Activated CD8-positive, alpha-beta T cell treated with anti-CD3 and anti-CD28 coated beads for 36 hours (primary cell): Measurements from ENCODE around the gene MYO1C. TPM values are rescaled to one million over a fixed set of nuclear protein-coding genes. Genes with fewer than 3 reads are reported as not detected.

Experiments
- ATAC-seq: fragments of 200-7000 bp; cut with Tn5 transposase; one replicate; pipeline ENCODE4 v1.10.0; 2021; ENCODE audit warnings: mild to moderate bottlenecking, moderate library complexity
- CTCF ChIA-PET: fragments of 350-600 bp; sonication (Branson Sonifier 250); formaldehyde crosslinking; loops from one replicate; lab custom pipeline; 2021; ENCODE audit warnings: antibody characterized with exemption; lab: Charles Lee
- POLR2A ChIA-PET: fragments of 350-600 bp; sonication (Branson Sonifier 250); formaldehyde crosslinking; loops from one replicate; lab custom pipeline; 2021; ENCODE audit warnings: antibody characterized with exemption; lab: Charles Lee
- DNase-seq: peaks from one replicate; pipeline ENCODE4 v3.0.0-alpha.2; 2020
- H3K27ac Mint-ChIP-seq: one replicate; pipeline ENCODE4 v1.8.0; 2021; ENCODE audit warnings: mild to moderate bottlenecking, mixed read lengths
- H3K27me3 Mint-ChIP-seq: one replicate; pipeline ENCODE4 v1.8.0; 2021; ENCODE audit warnings: mixed read lengths
- H3K36me3 Mint-ChIP-seq: one replicate; pipeline ENCODE4 v1.8.0; 2021; ENCODE audit warnings: low read depth, mixed read lengths
- H3K4me1 Mint-ChIP-seq: one replicate; pipeline ENCODE4 v1.8.0; 2021; ENCODE audit warnings: low read depth, mixed read lengths
- H3K4me3 Mint-ChIP-seq: one replicate; pipeline ENCODE4 v1.8.0; 2021; ENCODE audit warnings: mild to moderate bottlenecking, moderate library complexity, mixed read lengths
- H3K9me3 Mint-ChIP-seq: one replicate; pipeline ENCODE4 v1.8.0; 2021; ENCODE audit warnings: mixed read lengths
- intact Hi-C: fragments of 100-400 bp; cut with micrococcal nuclease; formaldehyde crosslinking; loops from one replicate; pipeline ENCODE4 v1.10.0; 2022
- total RNA-seq, 2 experiments: library from RNA; stranded (reverse); gene quantifications; one replicate each; pipeline ENCODE4 v1.2.3, GENCODE V29; 2021
- TF ChIP-seq, protein P1 (sequence below): fragments of 200-600 bp; IDR thresholded peaks from one replicate; pipeline ENCODE4 v1.8.0; 2022; ENCODE audit warnings: antibody characterized with exemption, mild to moderate bottlenecking

Gene MYO1C
- total RNA-seq, 2 experiments from 2014 or later, result 12.6 to 16.8 TPM

DNA sequence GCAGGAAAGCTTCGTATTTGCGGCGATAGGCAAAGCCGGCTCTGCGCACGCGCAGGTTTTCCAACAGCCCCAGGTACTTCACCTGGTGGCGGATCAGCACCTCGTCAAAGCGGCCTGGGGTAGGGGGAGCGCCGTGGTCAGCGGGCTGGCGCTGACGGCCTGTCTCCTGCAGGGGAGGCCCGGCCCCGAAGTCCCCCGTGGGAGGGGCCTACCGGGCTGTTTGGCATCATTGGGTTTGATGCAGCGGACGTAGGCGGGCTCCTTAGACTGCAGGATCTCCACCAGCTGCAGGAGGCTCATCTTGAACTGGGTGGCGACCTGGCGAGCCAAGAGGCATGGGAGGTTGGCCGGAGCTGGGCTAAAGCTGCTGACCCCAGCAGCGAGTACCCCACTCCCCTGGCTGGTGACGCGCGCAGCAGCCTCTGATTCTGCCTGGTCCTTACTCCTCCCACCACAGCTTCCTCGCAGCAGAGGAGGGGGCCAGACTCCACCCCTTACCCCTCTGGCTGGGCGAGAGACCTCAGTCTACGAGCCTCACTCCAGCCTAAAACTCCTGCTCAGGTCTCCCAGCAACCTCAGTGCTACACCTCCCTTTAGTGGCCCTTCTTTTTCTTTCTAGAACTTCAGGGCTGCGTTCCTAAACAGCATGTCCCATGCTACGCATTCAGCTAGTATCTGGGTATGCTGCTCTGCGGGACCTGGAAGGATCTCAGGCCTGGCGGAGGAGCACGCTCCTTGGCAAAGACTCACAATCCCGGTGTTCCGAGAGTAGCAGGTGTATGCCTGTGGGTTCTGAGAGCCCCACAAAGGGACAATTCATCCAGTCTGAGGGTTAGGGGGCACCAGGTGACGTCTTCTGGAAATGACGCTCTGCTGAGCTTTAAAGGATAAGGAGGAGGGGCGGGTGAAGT, 20.3 kb downstream of the MYO1C start:
- TF ChIP-seq, protein P1, sequence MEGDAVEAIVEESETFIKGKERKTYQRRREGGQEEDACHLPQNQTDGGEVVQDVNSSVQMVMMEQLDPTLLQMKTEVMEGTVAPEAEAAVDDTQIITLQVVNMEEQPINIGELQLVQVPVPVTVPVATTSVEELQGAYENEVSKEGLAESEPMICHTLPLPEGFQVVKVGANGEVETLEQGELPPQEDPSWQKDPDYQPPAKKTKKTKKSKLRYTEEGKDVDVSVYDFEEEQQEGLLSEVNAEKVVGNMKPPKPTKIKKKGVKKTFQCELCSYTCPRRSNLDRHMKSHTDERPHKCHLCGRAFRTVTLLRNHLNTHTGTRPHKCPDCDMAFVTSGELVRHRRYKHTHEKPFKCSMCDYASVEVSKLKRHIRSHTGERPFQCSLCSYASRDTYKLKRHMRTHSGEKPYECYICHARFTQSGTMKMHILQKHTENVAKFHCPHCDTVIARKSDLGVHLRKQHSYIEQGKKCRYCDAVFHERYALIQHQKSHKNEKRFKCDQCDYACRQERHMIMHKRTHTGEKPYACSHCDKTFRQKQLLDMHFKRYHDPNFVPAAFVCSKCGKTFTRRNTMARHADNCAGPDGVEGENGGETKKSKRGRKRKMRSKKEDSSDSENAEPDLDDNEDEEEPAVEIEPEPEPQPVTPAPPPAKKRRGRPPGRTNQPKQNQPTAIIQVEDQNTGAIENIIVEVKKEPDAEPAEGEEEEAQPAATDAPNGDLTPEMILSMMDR, result no peak
- POLR2A ChIA-PET, result interaction anchor here (2.2 kb wide), 1 partner anchor 8 kb away, joined by 5 read pairs; no protein-coding TSS in a partner anchor
- peaks cover 3% of the 10 kb centered on the region for H3K27me3 Mint-ChIP-seq
- ATAC-seq, result no peak
- CTCF ChIA-PET, result interaction anchor here (0.7 to 0.8 kb wide), 2 partner anchors 107 to 110 kb away, joined by 3 to 4 read pairs; no protein-coding TSS in a partner anchor
- intact Hi-C loops, result no loop called here
- no peak for DNase-seq
- peaks cover 2% of the 10 kb centered on the region for H3K9me3 Mint-ChIP-seq
- H3K4me3 Mint-ChIP-seq, result no peak overlapping the region
- peaks cover 12% of the 10 kb centered on the region for H3K36me3 Mint-ChIP-seq
- H3K4me1 Mint-ChIP-seq, result peaks cover 15% of the 10 kb centered on the region
- H3K27ac Mint-ChIP-seq, result no peak overlapping the region

DNA sequence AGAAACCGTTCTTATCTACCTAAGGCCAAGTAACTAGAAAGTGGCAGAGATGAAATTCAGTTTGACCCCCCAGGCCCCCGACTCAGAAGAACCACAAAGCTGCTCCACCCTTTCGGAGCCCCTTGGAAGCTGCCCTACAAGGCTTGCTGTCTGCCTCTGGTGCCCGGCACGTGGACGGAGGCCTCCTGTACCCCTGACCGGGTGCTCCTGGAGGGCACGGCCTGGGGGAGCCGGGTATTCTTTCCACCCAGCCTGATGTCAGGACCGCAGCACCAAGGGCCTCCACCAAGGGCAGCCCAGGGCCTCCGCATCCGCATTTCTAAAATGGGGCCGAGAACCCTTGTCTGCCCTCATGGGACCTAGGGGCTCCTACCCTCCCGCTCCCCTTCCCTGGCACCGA, 21.0 kb downstream of the MYO1C start:
- peaks cover 3% of the 10 kb centered on the region for H3K27me3 Mint-ChIP-seq
- H3K36me3 Mint-ChIP-seq, result peaks cover 12% of the 10 kb centered on the region
- ATAC-seq (no peak), DNase-seq (no peak)
- H3K9me3 Mint-ChIP-seq, result peaks cover 2% of the 10 kb centered on the region
- TF ChIP-seq, protein P1, result no peak
- H3K4me3 Mint-ChIP-seq, result no peak overlapping the region
- no peak overlapping the region for H3K27ac Mint-ChIP-seq
- intact Hi-C loops, result no loop called here
- H3K4me1 Mint-ChIP-seq, result peaks cover 15% of the 10 kb centered on the region
- POLR2A ChIA-PET, result no interaction called here
- CTCF ChIA-PET, result no interaction called here

DNA sequence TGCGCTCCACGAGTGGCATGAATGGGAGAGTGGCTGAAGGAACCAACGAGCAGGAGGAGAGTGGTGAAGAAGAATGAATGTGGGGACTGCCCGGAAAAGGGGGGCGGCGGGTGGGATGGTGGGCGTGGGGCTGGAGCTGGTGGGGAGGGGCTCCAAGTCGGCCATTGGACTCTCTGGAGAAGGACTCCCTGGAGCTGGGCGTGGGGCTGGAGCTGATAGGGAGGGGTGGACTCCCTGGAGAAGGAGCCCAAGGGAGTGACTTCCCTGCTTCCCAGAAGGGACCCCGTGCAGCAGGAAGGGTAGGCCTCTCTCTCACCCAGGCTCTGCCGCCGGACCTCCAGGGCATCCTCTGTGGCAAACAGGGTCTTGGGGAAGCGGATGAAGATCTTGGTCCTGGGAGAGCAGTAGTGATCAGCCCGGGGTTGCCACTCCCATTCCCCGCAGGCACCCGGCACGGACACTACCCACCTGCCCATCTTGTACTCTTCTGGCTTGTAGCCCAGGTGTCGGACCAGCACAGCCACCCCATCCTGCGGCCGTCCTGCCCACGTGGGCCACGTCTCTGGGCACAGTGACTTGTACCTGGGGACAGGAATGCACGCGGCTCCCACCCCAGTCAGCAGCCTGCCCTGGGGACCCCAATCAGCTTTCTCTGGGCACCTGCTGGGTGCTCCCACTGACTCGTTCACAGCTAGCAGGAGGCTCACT, 21.6 kb downstream of the MYO1C start:
- H3K27me3 Mint-ChIP-seq, result peaks cover 3% of the 10 kb centered on the region
- DNase-seq, result no peak
- H3K36me3 Mint-ChIP-seq, result peaks cover 12% of the 10 kb centered on the region
- ChIA-PET POLR2A (interaction anchor here (1.2 kb wide), 1 partner anchor 71 kb away, joined by 3 read pairs; no protein-coding TSS in a partner anchor), CTCF (no interaction called here)
- H3K4me3 Mint-ChIP-seq, result no peak overlapping the region
- intact Hi-C loops, result no loop called here
- peaks cover 2% of the 10 kb centered on the region for H3K9me3 Mint-ChIP-seq
- no peak overlapping the region for H3K27ac Mint-ChIP-seq
- no peak for ATAC-seq
- TF ChIP-seq, protein P1, result no peak
- H3K4me1 Mint-ChIP-seq, result peaks cover 15% of the 10 kb centered on the region

DNA sequence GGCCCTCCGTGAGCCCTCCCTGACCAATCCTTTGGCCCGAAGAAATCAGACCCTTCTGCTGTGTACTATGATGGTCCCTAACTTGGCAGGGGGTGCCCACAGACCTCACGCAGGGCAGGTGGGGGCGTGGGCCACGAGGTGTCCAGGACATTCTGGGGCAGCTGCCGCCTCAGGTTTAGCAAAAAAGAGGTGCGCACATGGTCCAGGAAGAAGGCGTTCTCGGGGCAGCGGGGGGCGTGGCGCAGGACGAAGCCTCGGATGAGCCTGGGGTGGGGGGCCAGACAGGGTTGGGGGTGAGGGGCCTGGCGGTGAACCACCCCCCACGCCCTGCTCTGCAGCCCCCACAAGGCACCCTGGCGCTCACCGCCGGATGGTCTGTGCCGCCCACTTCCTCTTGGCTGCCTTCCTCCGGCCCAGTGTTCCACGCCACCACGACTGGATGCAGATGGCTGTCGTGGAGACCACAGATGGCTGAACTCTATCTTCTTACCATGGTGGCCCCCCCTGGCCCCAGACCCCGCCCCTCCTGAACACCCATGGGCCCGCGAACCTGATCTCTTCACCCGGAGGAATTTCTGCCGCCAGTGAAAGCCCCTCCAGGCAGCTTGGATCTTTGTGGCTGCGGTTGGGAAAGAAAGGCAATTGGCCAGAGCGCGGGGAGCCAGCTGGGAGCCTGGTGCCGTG, 22.3 kb downstream of the MYO1C start:
- Mint-ChIP-seq H3K27me3 (peaks cover 3% of the 10 kb centered on the region), H3K4me3 (no peak overlapping the region), H3K9me3 (peaks cover 2% of the 10 kb centered on the region), H3K4me1 (peaks cover 15% of the 10 kb centered on the region), H3K27ac (no peak overlapping the region), H3K36me3 (peaks cover 12% of the 10 kb centered on the region)
- ATAC-seq (no peak), DNase-seq (no peak)
- CTCF ChIA-PET, result no interaction called here
- TF ChIP-seq, protein P1, result no peak
- intact Hi-C loops, result no loop called here
- POLR2A ChIA-PET, result interaction anchor here (1.2 kb wide), 1 partner anchor 71 kb away, joined by 3 read pairs; no protein-coding TSS in a partner anchor
